K562 (cell line): ENCODE results near the gene EVI2B. TPM values are rescaled to one million over a fixed set of nuclear protein-coding genes. Genes with fewer than 3 reads are reported as not detected.

Experiments
- ATAC-seq: fragments of 200-7000 bp; cut with Tn5 transposase; 3 replicates; pipeline ENCODE4 v1.9.1; 2020; ENCODE audit warnings: moderate library complexity
- BruUV-seq: library from RNA; stranded (reverse); fragments of 400-500 nt; replicated peaks from 2 replicates; lab custom pipeline; 2021; lab: Mats Ljungman, UMichigan
- CTCF ChIA-PET: fragments of 300-600 bp; formaldehyde crosslinking; extraction: SDS; loops from one replicate; lab custom pipeline; 2021; ENCODE audit warnings: low intra/inter-chr PET ratio; lab: Yijun Ruan, JAX
- POLR2A ChIA-PET: fragments of 300-600, 350-650 bp; sonication (Branson Sonifier 250); formaldehyde crosslinking; extraction: SDS; loops from one replicate; lab custom pipeline; 2021; ENCODE audit warnings: antibody characterized with exemption, inconsistent platforms; lab: Yijun Ruan, JAX
- DNase-seq, 4 experiments: peaks; one replicate each; pipeline versions ENCODE4 v3.0.0 to v3.0.0-alpha.2; 2011 to 2018; ENCODE audit warnings: low spot score in 3 of 4, mixed read lengths in 3 of 4; ENCODE audit errors: extremely low read depth in 1 of 4
- FAIRE-seq: peaks from 2 replicates; lab custom pipeline; 2011; peaks lifted over from hg19 to GRCh38; lab: Jason Lieb, UNC
- H2AFZ ChIP-seq: 2 replicates; pipeline ENCODE4 v1.6.0; 2011; ENCODE audit warnings: low read depth, low read length, control low read depth, inconsistent platforms
- H3K27ac ChIP-seq: fragments of 200-600 bp; 3 replicates; pipeline ENCODE4 v1.8.0; 2011; ENCODE audit warnings: low read depth, mild to moderate bottlenecking, control low read depth, inconsistent platforms, low read length, moderate library complexity, mixed read lengths; ENCODE audit errors: extremely low read depth
- H3K27me3 ChIP-seq, 2 experiments: fragments of 300-600 bp in 1 of 2; 2 replicates in 1 of 2; 3 replicates in 1 of 2; pipeline versions ENCODE4 v1.6.0 to v1.8.0; 2011; ENCODE audit warnings: inconsistent platforms in 2 of 2, low read length in 2 of 2, mild to moderate bottlenecking in 1 of 2, mixed read lengths in 1 of 2, moderate library complexity in 1 of 2; ENCODE audit not compliant: control insufficient read depth in 2 of 2, insufficient read depth in 2 of 2
- H3K36me3 ChIP-seq: fragments of 300-600 bp; 3 replicates; pipeline ENCODE4 v1.8.0; 2011; ENCODE audit warnings: mild to moderate bottlenecking, low read length, inconsistent platforms; ENCODE audit not compliant: control insufficient read depth, insufficient read depth
- H3K4me1 ChIP-seq, 2 experiments: fragments of 200-600 bp in 1 of 2; replicated peaks in 1 of 2; 2 replicates in 1 of 2; 3 replicates in 1 of 2; pipeline versions ENCODE4 v1.5.1 to v1.8.0; 2011; ENCODE audit warnings: inconsistent platforms in 2 of 2, low read length in 2 of 2, mild to moderate bottlenecking in 1 of 2, mixed read lengths in 1 of 2, moderate library complexity in 1 of 2; ENCODE audit not compliant: control insufficient read depth in 2 of 2, insufficient read depth in 2 of 2
- H3K4me2 ChIP-seq: 2 replicates; pipeline ENCODE4 v1.6.1; 2011; ENCODE audit warnings: low read length, control low read depth, inconsistent platforms, mixed read lengths; ENCODE audit not compliant: insufficient read depth
- H3K4me3 ChIP-seq: fragments of 200-600 bp; sonication (generic), shearing (Covaris generic); 2 replicates; pipeline ENCODE4 v1.5.1; 2016; ENCODE audit warnings: control low read depth, inconsistent platforms
- H3K79me2 ChIP-seq: fragments of 200-600 bp; 3 replicates; pipeline ENCODE4 v1.8.0; 2011; ENCODE audit warnings: low read length, inconsistent platforms; ENCODE audit not compliant: control insufficient read depth, insufficient read depth
- H3K9ac ChIP-seq, 2 experiments: 2 replicates each; pipeline versions ENCODE4 v1.6.0 to v1.6.1; 2011; ENCODE audit warnings: low read depth in 2 of 2, low read length in 2 of 2, control low read depth in 1 of 2, inconsistent platforms in 1 of 2, mild to moderate bottlenecking in 1 of 2, mixed read lengths in 1 of 2; ENCODE audit not compliant: insufficient read depth in 1 of 2
- H3K9me1 ChIP-seq: one replicate; pipeline ENCODE4 v1.6.0; 2011; ENCODE audit warnings: inconsistent platforms, mild to moderate bottlenecking, low read length, moderate library complexity; ENCODE audit not compliant: control insufficient read depth, insufficient read depth
- H3K9me3 ChIP-seq: replicated peaks from 2 replicates; pipeline ENCODE4 v1.5.1; 2011; ENCODE audit warnings: low read depth, low read length, inconsistent platforms; ENCODE audit not compliant: control insufficient read depth, insufficient read depth
- H4K20me1 ChIP-seq: replicated peaks from 2 replicates; pipeline ENCODE4 v1.6.1; 2011; ENCODE audit warnings: low read length, inconsistent platforms, mixed read lengths; ENCODE audit not compliant: control insufficient read depth, insufficient read depth
- C11orf30 ChIP-seq: fragments of 450-650 bp; IDR thresholded peaks from 2 replicates; pipeline ENCODE4 v1.6.1; 2016; ENCODE audit warnings: low read depth, mild to moderate bottlenecking
- MAFF ChIP-seq: IDR thresholded peaks from 2 replicates; pipeline ENCODE4 v1.6.1; 2012; ENCODE audit warnings: low read length, improper control_type of control experiment
- MAFG ChIP-seq: fragments of 450-650 bp; conservative IDR thresholded peaks from 2 replicates; pipeline ENCODE4 v1.6.1; 2016; ENCODE audit warnings: missing genetic modification characterization, missing compliant biosample characterization
- RBM15 ChIP-seq: fragments of 200-400 bp; formaldehyde crosslinking; IDR thresholded peaks from 2 replicates; pipeline ENCODE4 v1.6.1; 2018; ENCODE audit warnings: mild to moderate bottlenecking, low read length, moderate library complexity; ENCODE audit not compliant: insufficient read depth
- SIRT6 ChIP-seq: IDR thresholded peaks from one replicate; pipeline ENCODE4 v1.6.1; 2012; ENCODE audit warnings: low read depth, mild to moderate bottlenecking, control low read depth, inconsistent platforms, low read length, moderate library complexity
- VEZF1 ChIP-seq: fragments of 200-800 bp; sonication (Bioruptor generic); IDR thresholded peaks from 2 replicates; pipeline ENCODE4 v1.6.1; 2017; ENCODE audit warnings: missing genetic modification characterization, missing compliant biosample characterization
- ZNF165 ChIP-seq: fragments of 250-450 bp; sonication (Bioruptor Pico); IDR thresholded peaks from 2 replicates; pipeline ENCODE4 v1.4.0; 2020; ENCODE audit warnings: borderline replicate concordance
- ZNF224 ChIP-seq: sonication (generic); formaldehyde crosslinking; IDR thresholded peaks from 2 replicates; pipeline ENCODE4 v1.8.0; 2022; ENCODE audit warnings: mild to moderate bottlenecking, missing genetic modification reagents
- ZNF316 ChIP-seq: fragments of 450-650 bp; IDR thresholded peaks from 2 replicates; pipeline ENCODE4 v1.6.1; 2016
- ZNF41 ChIP-seq: fragments of 250-450 bp; sonication (Bioruptor Pico); conservative IDR thresholded peaks from 2 replicates; pipeline ENCODE4 v1.4.0; 2020; ENCODE audit warnings: mild to moderate bottlenecking
- WGBS: fragments of 100-300 bp; shearing (Covaris generic); methylation state at CpG from one replicate; pipeline ENCODE4 v1.1.6; 2016; ENCODE audit warnings: low coverage, mixed read lengths; ENCODE audit not compliant: insufficient coverage; ENCODE audit errors: missing lambda C conversion rate; 5-methylcytosine and 5-hydroxymethylcytosine counted together
- in situ Hi-C: fragments of 300-500 bp; cut with MboI; formaldehyde crosslinking; loops from 4 replicates; pipeline ENCODE4 v1.15.0; 2018; ENCODE audit warnings: inconsistent platforms, mixed read lengths
- intact Hi-C: fragments of 100-400 bp; cut with micrococcal nuclease; formaldehyde crosslinking; loops from 2 replicates; pipeline ENCODE4 v1.14.2; 2022
- polyA plus RNA-seq, 8 experiments: library from polyadenylated mRNA; depleted of rRNA in 4 of 8; stranded (reverse) in 5 of 8; unstranded in 3 of 8; fragments of >200 nt; fragmentation: Nextera tagmentation in 2 of 8; fragmentation: Illumina TruSeq in 1 of 8; extraction: Ambion mirVana in 2 of 8; extraction: Trizol in 1 of 8; gene quantifications; 2 replicates each; pipeline versions ENCODE4 v1.2.1 to v1.2.3, GENCODE V29; 2011 to 2014; ENCODE audit warnings: inconsistent platforms in 1 of 8, missing spikeins in 1 of 8
- total RNA-seq, 7 experiments: library from RNA; depleted of rRNA in 6 of 7; stranded (reverse); fragments of >200 nt in 6 of 7; fragmentation: Illumina TruSeq in 2 of 7; extraction: Trizol in 2 of 7; gene quantifications; 2 replicates each; pipeline versions ENCODE4 v1.2.1 to v1.2.3, GENCODE V29; 2011 to 2021; ENCODE audit warnings: low replicate concordance in 1 of 7

EVI2B gene
- total and polyA plus RNA-seq, 9 of the 15 experiments (the other 6 are each of a cell fraction or from before 2014, with no cell fraction given) = 0.54 to 8.0 (median 2.5) TPM

GRCh38 chr17:31260151-31260550 lies 53.7 kb downstream of the EVI2B start:
- FAIRE-seq (no peak), DNase-seq (no peak), ATAC-seq (no peak)
- in situ Hi-C loops = no loop called here
- H3K4me3 ChIP-seq = no peak overlapping the region
- no peaks in the 10 kb centered on the region for H3K4me1 ChIP-seq
- no TSS peak for BruUV-seq
- no peak overlapping the region for H3K4me2 ChIP-seq
- no peaks in the 10 kb centered on the region for H3K27me3 ChIP-seq
- no peaks in the 10 kb centered on the region for H3K9me3 ChIP-seq
- H4K20me1 ChIP-seq = no peaks in the 10 kb centered on the region
- WGBS = 85% methylated on average over 3 of the region's 3 CpGs
- no peak overlapping the region for H2AFZ ChIP-seq
- H3K27ac ChIP-seq = no peak overlapping the region
- intact Hi-C loops = no loop called here
- H3K36me3 ChIP-seq = peaks cover 39% of the 10 kb centered on the region; the same call in 2 of the 3 replicates
- ChIA-PET POLR2A (no interaction called here), CTCF (no interaction called here)
- no peaks in the 10 kb centered on the region for H3K9me1 ChIP-seq
- no peak overlapping the region for H3K9ac ChIP-seq
- TF ChIP-seq C11orf30 (peak; percentile 46), ZNF165 (no peak), SIRT6 (no peak), ZNF224 (no peak), MAFF (0 out of 2 replicates have a peak, but pooled peaks have one; percentile 7), RBM15 (no peak), ZNF41 (CRISPR knock-in tag) (no peak), ZNF316 (peak; percentile 65), VEZF1 (CRISPR knock-in tag) (no peak), MAFG (tag) (peak; percentile 42; the same call in 1 of the 2 replicates)
- no peaks in the 10 kb centered on the region for H3K79me2 ChIP-seq
